TTC549 (cell line): Measurements from ENCODE around the gene TYW1.
"Not testable (repeated sequence)": the region's sequence is repeated elsewhere in the genome, so short reads cannot be mapped to it uniquely, and the experiment has no call there.

Experiments used
- FAIRE-seq: peaks from 2 replicates; lab custom pipeline; 2012; peaks lifted over from hg19 to GRCh38; lab: Jason Lieb, UNC

Gene TYW1

DNA sequence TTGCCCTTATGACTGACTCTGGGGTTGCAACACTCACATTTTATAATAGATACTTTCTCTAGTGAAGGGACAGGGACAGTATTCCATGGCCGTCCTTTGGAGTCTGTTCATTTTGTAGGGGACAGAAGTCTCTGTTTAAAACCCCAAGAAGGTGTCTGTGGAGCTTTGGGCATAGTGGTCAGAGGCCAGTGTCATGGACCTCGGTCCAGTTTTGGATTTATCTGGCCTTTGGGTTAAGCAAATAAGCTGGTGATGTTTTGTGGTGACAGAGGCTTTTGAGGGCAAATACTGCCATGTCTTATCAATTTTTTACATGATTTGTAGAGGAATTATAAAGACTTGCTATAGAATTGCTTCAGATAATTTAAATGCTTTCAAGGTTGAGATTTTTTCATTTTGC is 50.2 kb downstream of the TYW1 start:
- FAIRE-seq = not testable (repeated sequence)

DNA sequence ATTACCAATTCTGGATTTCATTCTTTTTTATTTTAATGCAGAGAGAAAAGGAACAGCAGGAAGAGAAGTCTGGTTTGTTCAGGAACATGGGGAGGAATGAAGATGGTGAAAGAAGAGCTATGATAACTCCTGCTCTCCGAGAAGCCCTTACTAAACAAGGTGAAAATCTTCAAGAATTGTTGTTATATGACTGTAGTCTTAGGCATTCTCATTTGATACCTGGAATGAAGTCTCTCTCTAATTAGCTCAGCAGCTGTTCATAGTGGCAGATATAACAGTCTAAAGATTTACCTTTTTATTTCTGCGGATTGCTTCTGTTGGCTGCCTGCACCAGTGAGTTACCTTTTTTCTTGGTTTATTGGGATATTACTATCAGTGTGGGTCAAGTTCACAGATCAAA is 53.3 kb downstream of the TYW1 start:
- FAIRE-seq = not testable (repeated sequence)

DNA sequence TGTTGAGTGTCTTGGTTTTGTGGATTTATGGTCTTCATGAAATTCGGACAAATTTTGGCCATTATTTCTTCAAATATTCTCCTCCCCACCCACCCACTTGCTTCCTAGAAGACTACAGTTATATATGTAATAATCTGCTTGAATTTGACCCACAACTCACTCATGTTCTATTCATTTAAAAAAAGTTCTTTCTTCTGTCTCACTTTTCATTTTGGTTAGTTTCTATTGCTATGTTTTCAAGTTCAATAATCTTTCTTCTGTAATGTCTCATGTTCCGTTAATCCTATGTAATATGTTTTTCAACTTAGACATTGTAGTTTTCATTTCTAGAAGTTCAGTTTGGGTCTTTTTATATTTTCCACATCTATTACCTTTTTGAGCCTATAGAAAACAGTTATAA is 55.5 kb downstream of the TYW1 start:
- not testable (repeated sequence) for FAIRE-seq

DNA sequence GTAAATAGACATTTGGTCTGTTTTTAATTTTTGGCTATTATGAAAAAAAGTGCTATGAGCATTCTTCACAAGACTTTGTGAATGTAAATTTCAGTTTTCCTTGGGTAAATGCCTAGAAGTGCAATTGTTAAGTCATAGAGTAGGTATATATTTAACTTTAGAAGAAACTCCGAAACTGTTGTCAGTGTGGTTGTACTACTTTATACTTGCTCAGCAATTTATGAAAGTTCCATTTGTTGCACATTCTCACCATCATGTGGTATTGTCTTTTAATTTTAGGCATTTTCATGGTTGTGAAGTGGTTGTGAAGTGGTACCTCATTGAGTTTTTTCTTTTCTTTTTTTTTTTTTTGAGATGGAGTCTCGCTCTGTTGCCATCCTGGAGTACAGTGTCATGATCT is 60.0 kb downstream of the TYW1 start:
- FAIRE-seq = no peak

DNA sequence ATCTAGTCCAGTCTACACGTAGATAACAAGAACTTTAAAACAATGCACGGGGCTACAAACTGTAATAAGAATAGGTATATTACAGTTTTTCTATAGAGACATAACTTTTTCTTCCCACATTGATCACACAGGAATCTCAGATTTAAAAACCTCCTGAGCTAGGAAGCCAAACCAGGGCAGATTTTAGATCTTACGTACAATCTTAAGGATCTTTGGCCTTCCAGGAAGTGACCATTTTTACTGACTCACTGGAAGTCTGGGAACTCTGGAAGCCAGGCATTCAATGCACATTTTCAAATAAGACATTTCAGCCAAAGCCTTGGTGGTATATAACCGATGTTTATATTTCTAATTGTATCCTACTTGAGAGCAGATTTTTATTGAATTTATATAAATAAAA is 64.7 kb downstream of the TYW1 start:
- not testable (repeated sequence) for FAIRE-seq

DNA sequence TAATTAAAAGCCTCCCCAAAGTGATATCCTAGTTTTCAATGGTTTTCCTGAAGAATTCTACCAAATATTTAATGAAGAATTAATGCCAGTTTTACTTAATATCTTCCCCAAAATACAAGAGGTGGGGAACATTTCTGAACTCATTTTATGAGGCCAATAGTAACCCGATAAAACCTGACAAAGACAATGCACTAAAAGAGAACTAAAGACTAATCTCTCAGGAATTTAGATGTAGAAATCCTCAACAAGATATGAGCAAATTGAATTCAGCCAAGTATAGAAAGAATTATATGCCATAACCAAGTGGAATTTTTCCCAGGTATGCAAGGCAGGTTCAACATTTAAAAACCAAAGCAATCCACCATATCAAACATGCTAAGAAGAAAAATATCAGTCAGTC is 66.2 kb downstream of the TYW1 start:
- FAIRE-seq = not testable (repeated sequence)

DNA sequence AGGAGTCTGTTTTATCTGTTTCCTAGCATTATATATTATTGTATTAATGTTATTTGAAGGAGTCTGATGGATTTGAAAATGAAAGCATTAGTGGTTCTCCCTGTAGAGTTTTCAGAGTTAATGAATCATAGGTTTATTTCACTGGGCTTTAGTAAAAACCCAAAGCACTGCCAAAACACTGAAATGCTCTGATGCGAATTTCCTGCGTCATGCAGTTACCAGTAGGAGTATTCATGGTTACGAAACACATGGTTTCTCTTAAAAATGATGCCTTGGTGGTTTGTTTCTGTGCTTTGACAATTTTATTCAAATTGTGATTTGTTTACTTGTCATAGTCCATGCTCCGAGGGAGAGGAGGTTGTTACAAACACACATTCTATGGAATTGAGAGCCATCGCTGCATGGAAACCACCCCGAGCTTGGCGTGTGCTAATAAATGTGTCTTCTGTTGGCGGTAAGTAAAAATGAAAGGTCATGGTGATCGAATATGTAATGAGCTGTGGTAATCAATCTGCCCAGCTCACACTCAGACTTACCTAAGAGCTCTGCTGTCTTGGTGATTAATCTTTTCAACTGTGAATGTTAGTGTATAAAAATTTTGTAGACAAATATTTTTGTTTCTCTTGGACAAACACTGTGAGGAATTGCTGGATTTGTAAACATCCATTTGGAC is 70.5 kb downstream of the TYW1 start:
- FAIRE-seq = not testable (repeated sequence)

DNA sequence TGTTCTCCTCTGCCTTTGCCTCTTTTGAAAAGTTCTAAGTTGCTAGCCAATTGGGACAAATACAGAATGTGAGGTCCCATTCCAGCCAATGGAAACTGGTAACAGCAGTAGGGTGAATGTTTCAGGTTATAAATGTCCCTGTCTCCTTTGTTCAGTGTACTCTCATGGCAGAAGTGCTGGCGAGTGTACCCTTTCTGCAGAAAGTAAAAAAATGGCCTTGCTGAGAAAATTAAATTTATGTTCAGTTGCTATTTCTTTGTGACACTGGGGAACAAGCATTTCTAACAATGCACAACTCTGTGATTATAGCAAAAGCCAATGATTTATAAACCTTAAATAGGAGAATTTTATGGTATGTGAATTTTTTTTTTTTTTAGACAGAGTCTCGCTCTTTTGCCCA is 79.5 kb downstream of the TYW1 start:
- FAIRE-seq = not testable (repeated sequence)

DNA sequence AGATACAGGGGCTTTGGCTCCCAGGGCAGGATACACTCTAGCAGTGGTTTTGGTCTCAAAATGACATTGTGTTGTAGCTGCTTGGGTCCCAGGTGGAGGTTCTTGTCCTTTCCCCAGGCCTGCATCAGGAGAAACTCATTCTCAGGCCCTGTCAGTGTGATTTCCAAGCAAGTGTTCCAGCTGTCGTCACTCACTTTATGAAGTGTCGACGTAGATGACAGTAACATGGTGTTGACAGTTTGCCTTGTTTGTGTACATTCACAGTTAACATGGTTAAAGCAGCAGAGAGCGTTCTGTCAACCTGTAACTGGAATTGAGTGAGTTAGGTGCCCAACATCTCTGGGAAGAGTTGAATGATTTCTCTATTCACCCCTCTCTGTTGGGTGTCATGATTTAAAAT is 86.2 kb downstream of the TYW1 start:
- FAIRE-seq = not testable (repeated sequence)

DNA sequence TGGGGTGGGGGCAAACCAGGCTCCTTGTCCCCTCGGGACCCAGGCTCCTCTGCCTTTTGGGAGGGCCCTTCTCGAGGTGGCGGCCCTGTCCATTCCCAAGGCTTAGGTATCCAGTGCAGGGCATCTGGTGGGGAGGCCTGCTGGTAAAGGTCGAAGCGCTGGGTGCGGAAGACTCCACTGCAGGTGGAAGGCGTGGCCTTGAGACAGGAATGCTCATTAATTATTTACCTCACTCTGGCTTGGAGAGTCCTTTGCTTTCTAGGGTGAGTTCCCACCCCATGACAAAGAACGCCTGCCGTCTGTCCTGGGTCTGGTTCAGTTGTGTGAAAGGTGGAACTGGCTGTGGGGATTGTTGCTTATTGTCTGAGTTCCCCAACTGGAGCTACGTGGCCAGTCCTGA is 92.6 kb downstream of the TYW1 start:
- not testable (repeated sequence) for FAIRE-seq

DNA sequence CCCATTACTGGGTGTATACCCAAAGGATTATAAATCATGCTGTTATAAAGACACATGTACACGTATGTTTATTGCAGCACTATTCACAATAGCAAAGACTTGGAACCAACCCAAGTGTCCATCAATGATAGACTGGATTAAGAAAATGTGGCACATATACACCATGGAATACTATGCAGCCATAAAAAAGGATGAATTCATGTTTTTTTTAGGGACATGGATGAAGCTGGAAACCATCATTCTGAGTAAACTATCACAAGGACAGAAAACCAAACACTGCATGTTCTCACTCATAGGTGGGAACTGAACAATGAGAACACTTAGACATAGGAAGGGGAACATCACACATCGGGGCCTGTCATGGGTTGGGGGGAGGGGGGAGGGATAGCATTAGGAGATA is 94.4 kb downstream of the TYW1 start:
- not testable (repeated sequence) for FAIRE-seq

DNA sequence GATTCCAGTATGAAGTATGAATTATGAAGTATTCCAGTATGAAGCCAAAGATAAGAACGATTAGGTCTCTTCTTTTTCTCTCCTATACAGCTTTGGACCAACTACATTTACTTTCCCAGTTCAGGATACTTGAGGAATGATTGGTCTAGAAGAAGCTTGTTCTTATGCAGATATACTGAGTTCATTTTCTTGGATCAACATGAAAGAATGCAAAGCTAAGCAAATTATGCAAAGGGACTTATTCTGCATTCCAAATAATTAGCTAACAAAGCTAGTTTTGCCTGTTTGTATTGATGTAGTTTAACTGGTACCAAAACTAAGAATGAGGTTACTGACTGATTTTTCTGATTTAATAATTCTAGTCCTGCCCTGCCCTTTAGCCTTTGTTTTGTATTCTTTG is 101.4 kb downstream of the TYW1 start:
- FAIRE-seq = not testable (repeated sequence)

DNA sequence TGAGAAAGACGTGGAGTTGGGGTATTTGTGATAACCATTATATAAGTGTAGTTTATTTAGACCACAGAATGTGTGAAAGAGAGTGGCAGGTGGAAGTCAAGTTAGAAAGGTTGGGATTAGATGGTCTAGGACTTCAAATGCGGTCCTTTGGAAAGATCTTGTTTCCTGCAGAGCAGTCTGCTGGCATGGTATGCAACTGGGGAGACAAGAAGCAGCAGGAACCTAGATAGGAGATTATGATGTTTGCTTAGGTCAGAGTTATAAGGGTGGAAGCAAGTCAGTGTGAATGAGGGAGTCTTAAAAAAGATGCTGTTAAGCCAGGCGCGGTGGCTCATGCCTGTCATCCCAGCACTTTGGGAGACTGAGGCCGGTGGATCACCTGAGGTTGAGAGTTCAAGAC is 102.8 kb downstream of the TYW1 start:
- FAIRE-seq = not testable (repeated sequence)

DNA sequence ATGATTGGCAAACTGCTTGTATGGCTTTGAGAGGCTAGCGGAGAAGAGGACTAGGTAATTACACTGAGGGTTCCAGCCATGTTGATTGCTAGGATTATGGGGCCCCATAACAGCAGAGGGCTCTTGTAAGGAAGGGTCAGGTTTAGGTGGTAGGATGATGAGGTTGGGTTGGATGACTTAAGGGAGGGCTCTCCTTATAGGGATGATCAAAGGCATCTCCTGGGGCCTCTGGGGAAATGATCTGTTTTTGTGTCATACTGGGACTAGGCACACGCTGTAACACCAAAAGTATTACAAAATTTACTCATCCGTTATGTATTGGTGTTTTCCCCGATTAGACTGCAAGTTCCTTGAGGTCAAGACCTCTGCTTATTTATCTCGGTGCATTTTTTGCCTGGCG is 103.4 kb downstream of the TYW1 start:
- FAIRE-seq = not testable (repeated sequence)

DNA sequence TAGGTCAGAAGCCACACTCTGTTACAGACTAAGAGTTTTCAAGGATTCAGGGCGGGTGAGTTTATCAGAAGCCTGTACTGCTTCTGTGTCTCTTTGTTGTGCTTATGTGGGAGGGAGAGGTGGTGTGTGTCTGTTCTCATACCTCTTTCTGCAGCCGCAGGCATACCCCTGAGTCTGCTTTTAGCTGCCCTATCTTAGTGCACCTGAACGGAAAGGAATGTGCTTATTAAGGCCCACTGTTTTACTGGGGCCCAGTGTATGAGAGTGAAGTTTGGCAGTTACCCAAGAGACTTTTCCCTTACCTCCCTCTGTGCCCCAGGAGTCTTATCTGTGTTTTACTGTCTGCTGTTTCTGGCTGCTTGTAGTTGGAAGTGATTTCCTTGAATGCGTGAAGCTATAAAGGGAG is 104.3 kb downstream of the TYW1 start:
- FAIRE-seq = no peak

DNA sequence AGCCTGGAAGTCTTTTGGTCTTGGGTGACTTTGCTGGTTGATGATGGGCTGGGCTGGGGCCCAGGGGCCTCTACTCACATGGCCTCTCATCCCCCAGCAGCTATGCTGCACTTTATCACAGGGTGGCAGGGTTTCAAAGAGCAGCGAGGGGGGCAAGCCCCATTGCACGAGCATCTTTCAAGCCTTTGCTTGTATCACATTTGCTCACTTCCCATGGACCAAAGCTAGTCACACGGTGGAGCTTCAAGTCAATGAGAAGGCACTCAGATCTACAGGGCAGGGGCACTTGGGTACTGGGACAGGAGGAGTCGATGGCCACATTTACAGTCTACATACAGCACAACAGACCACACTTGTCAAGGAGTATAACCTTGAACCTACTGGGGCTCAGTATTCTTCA is 108.3 kb downstream of the TYW1 start:
- FAIRE-seq = not testable (repeated sequence)

DNA sequence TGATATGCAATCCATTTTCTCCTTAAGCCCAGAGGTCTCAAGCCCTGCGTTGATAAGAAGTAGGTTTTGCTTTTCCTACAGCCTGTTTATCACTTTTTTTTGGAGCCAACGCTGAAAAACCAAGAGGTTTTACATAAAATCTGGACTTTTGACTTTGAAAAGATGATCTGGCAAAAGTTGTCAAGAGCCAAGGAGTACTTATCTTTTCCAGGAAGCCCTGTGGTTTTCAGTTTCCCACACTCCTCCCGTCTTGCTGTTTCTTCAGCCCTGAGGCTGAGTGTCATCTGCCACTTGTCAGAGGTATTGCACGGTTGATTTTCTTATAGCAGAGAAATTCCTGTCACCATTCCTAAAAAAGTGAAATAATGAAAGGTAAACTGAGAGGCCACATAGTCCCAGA is 108.7 kb downstream of the TYW1 start:
- no peak for FAIRE-seq

DNA sequence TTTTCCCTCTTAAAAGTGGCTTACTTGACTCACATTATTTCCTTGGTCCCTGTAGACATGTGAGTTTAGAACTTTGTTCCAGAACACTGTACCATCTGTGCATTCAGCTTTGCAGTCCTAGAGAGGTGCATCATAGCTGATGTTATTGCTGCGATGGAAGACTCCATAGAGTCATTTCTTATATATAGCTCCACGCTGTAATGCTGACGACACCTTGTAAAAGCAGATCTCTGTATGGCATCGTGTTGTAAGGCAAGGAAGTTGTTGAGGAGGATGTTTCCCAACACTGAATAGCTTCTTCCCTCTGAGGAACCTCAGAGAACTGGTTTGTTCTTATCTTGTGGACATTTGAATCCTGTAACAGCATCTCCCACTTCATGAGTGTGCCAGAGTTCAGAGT is 109.6 kb downstream of the TYW1 start:
- not testable (repeated sequence) for FAIRE-seq

DNA sequence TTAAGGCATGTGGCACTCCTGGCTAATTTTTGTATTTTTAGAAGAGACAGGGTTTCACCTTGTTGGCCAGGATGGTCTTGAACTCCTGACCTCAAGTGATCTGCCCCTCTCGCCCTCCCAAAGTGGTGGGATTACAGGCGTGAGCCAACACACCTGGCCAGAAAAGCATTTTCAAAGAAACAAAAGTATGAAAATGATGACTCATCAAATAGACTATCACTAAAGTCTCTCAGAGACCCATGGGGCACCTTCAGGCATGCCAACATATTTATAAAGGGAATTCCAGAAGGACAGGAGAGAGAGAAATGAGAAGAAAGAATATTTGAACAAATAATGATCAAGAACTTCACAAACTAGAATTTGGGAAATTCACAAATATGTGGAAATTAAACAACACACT is 114.7 kb downstream of the TYW1 start:
- FAIRE-seq = not testable (repeated sequence)

DNA sequence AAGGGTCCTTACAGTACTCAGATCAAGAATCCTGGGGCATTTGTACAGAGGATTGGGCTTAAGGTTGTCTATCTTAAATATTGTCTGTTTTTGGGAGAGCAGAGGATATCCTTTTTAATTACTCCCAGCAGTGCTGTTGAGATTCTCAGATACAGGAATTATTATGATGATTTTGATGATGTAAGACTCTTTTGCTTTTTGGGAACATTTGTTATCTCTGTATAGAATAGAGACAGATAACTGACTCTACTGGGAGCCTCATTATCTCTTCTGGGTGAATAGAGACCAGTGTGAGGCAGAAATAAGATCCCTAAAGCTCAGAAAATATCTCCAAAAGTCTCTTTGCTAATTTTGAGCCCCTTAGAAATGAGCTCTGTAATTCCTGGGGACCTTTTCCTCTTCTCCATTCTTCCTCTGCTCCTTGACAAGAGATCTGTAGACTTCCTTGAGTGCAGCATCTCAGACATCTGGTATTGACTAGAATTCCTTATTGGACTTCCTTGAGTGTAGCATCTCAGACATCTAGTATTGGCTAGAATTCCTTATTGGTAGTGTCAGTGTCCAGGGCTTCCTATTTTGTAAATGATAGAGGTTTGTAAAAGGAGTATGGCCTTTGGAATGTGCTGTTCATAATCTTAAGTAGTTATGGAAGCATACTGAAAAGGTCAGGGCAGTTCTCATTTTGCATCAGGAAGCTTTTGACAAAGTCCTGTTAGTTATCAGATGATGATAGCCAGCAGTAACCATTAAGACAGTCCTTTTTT is 118.0 kb downstream of the TYW1 start:
- not testable (repeated sequence) for FAIRE-seq

DNA sequence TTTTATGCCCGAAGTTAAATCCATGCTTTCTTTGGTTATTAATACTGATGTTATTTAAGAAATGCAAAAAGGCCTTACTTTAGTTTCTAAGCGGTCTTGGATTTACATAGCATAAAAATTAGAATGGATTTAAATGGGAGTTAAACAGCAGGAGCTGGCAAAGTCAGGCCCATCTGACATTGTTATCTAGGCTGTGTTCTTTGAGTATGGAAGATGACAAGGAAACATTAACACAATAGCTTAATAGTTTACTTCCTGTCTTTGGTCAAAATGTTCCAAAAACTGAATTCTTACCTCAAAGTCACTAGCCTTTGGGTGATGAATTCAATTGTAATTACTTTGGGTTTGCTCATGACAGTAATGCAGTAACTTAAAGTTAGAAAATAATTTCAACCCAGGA is 123.9 kb downstream of the TYW1 start:
- FAIRE-seq = not testable (repeated sequence)

DNA sequence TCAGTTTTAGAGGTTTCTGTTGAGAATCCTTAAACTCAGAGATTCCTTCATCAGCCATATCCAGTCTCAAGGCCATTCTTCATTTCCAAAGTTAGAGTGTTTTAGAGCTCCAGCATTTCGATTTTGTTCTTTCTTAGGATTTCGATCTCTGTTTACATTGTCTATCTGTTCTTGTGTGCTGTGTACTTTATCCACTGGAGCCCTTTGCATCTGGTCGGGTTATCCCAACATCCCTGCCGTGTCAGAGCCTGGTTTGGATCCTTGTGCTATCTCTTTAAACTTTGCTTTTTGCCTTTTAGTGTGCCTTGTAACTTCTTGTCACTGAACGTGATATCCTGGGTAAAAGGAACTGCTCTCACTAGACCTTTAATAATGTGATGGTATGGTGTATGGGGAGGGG is 131.6 kb downstream of the TYW1 start:
- not testable (repeated sequence) for FAIRE-seq

DNA sequence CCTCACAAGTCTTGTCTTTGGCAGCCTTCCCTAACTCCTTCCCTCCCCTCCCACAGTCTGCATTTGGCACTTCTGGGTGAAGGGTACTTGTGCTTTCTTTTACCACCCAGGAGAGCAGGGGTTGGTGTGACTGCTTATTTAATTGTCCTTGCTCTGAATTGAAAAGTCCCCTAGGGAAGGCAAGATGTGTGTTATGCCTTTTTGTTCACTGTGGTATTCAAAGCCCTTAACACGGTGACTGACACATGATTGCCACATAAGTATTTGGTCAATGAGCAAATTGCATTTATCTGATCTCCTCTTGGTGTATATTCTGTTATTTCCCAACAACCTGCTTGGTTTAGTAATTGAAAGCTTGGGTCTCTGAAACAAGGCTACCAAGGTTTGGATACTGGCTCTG is 134.1 kb downstream of the TYW1 start:
- FAIRE-seq = not testable (repeated sequence)

DNA sequence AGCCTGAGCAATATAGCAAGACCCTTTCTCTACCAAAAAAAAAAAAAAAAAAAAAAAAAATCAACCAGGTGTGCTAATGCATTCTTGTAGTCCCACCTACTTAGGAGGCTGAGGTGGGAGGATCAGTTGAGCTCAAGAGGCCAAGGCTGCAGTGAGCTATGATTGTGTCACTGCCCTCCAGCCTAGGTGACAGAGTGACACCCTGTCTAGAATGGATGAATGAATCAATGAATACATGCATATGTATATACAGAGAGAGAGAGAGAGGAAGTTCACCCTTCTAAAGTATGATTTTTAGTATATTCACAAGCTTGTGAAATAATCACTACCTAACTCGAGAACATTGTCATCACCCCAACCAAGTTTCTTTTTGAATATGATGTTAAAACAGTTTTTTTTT is 138.3 kb downstream of the TYW1 start:
- FAIRE-seq = not testable (repeated sequence)
